Mucosa of descending colon (tissue), 3 donors: ENCODE results near the gene FBXL7. TPM values are rescaled to one million over a fixed set of nuclear protein-coding genes. Genes with fewer than 3 reads are reported as not detected.

ENCODE experiments used
- ATAC-seq: fragments of 200-7000 bp; cut with Tn5 transposase; one replicate; pipeline ENCODE4 v1.9.1; 2020; ENCODE audit warnings: mild to moderate bottlenecking, moderate library complexity
- DNase-seq, 3 donors: peaks; one replicate each; pipeline ENCODE4 v3.0.0-alpha.2; 2020
- H3K36me3 ChIP-seq: fragments of 200-600 bp; one replicate; pipeline ENCODE4 v1.8.0; 2021; ENCODE audit warnings: low read depth, mild to moderate bottlenecking
- H3K4me1 ChIP-seq: fragments of 200-600 bp; one replicate; pipeline ENCODE4 v1.8.0; 2021; ENCODE audit warnings: low read depth, mild to moderate bottlenecking
- H3K4me3 ChIP-seq: fragments of 200-600 bp; one replicate; pipeline ENCODE4 v1.8.0; 2021; ENCODE audit warnings: mild to moderate bottlenecking
- H3K9me3 ChIP-seq: fragments of 200-600 bp; one replicate; pipeline ENCODE4 v1.8.0; 2021; ENCODE audit warnings: mild to moderate bottlenecking
- intact Hi-C, 2 donors: fragments of 100-400 bp; cut with DNase I in 1 of 2; cut with micrococcal nuclease in 1 of 2; formaldehyde crosslinking; loops; one replicate each; pipeline versions ENCODE4 v1.11.0 to v1.11.1; 2022; cut with DNase I, micrococcal nuclease
- total RNA-seq, 3 donors: library from RNA; stranded (reverse); fragmentation: NEBNext Ultra II Directional in 2 of 3; extraction: Animal tissue kit (Norgen Biotek cat#: 25700) in 2 of 3; gene quantifications; one replicate each; pipeline versions ENCODE4 v1.2.1 to v1.2.4, GENCODE V29; 2021 to 2023
- TF ChIP-seq, protein P1 (sequence below): fragments of 200-600 bp; IDR thresholded peaks from one replicate; pipeline ENCODE4 v1.8.0; 2022; ENCODE audit warnings: antibody characterized with exemption, mild to moderate bottlenecking
- donor health status: DM: no; HTN: no; CAD: no; lungs with moderate emphysema.
- donor health status: DM: no; HTN: no; CAD: no.
- donor health status: DM: no; HTN: yes; CAD: no.

The FBXL7 gene
- total RNA-seq, 3 donors from 2014 or later: 1.6 to 21.4 (median 3.4) TPM

DNA sequence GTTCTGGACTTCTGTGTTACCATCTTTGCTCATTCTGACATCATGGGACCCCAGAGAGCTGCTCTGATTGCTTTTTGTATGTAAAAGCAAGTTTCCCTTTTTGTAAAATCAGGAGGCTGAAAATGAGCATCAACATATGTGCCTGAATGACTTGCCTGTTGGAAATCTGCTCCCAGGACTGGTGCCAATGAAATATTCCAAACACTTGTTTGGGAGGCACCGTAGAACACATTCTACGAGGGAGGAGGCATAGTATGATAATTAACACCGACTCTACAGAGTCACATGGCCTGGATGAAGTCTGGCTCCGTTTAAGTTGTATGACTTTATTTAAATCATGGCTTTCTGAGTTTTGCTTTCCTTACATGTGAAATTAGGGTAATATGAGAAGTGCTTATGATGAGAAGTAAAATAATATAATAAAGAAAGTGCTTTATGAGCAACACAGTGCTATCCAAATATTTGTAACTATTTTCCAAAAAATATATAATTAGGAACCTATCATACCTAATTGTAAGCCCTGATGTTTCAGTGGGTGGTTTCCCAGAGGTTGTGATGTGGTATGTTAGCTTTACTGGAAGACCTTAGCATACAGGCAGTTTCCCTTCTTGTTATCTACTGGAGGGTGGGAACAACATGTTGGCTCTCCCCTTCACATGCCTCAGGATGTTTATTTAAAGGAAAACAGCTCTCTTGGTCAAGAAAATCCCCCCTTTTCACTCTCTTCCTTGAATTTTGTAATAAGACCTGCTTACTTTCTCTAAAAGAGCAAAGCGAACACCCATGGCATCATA, 238.1 kb downstream of the FBXL7 start:
- H3K4me1 ChIP-seq: no peaks in the 10 kb centered on the region
- no peaks in the 10 kb centered on the region for H3K36me3 ChIP-seq
- no peak overlapping the region for H3K4me3 ChIP-seq
- intact Hi-C loops: no loop called here
- no peaks in the 10 kb centered on the region for H3K9me3 ChIP-seq
- DNase-seq (no peak), ATAC-seq (no peak)
- TF ChIP-seq, protein P1, sequence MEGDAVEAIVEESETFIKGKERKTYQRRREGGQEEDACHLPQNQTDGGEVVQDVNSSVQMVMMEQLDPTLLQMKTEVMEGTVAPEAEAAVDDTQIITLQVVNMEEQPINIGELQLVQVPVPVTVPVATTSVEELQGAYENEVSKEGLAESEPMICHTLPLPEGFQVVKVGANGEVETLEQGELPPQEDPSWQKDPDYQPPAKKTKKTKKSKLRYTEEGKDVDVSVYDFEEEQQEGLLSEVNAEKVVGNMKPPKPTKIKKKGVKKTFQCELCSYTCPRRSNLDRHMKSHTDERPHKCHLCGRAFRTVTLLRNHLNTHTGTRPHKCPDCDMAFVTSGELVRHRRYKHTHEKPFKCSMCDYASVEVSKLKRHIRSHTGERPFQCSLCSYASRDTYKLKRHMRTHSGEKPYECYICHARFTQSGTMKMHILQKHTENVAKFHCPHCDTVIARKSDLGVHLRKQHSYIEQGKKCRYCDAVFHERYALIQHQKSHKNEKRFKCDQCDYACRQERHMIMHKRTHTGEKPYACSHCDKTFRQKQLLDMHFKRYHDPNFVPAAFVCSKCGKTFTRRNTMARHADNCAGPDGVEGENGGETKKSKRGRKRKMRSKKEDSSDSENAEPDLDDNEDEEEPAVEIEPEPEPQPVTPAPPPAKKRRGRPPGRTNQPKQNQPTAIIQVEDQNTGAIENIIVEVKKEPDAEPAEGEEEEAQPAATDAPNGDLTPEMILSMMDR: no peak

DNA sequence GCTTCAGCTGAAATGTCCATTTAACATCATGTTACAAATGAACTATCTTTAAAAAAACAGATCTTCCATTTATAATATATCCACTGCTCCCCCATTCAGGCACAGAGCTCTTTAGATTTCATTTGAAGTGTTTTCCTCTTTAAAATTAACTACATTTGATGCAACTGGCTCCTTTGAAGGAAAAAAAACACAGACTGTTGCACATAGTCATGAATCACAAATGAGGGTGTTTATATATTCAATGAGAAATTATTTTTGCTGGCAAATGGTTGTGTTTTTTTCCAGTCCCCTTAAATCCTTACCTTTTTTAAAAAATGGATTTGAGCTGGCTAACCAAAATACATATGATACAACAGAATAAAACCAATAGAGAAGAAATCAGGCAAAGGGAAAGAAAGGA, 240.4 kb downstream of the FBXL7 start:
- no peak overlapping the region for H3K4me3 ChIP-seq
- no peaks in the 10 kb centered on the region for H3K36me3 ChIP-seq
- TF ChIP-seq, protein P1: no peak
- no peak for DNase-seq
- intact Hi-C loops: no loop called here
- ATAC-seq: no peak
- no peaks in the 10 kb centered on the region for H3K9me3 ChIP-seq
- H3K4me1 ChIP-seq: no peaks in the 10 kb centered on the region

DNA sequence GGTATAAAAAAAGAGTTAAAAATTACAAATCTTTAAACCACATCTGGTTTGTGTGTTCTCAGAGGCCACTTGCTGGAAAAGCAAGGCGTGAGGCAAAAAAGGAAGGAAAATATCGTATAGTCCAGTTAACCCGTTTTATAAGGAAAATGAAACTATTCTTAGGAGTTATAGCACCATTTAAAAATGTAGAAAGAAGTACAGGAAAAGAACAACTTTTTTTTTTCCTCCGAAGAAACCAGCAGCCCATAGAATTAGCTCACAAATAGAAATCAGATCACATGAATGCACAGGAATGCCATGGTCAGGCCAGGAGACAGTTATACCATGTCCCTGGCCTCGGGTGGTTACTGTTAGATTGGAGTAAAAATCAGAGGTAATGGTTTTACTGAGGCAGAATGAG, 241.6 kb downstream of the FBXL7 start:
- no peak for DNase-seq
- Histone ChIP-seq H3K4me3 (no peak overlapping the region), H3K9me3 (no peaks in the 10 kb centered on the region), H3K36me3 (no peaks in the 10 kb centered on the region), H3K4me1 (no peaks in the 10 kb centered on the region)
- TF ChIP-seq, protein P1: no peak
- ATAC-seq: no peak
- intact Hi-C loops: no loop called here

- Histone ChIP-seq H3K9me3 (no peaks in the 10 kb centered on the region), H3K36me3 (no peaks in the 10 kb centered on the region), H3K4me3 (no peak overlapping the region), H3K4me1 (no peaks in the 10 kb centered on the region)
- TF ChIP-seq, protein P1: no peak
- ATAC-seq (no peak), DNase-seq (no peak)
- intact Hi-C loops: no loop called here
These were observed 246.9 kb downstream of the FBXL7 start for GRCh38 chr5:15746833-15747232.

- ATAC-seq (no peak), DNase-seq (no peak)
- Histone ChIP-seq H3K36me3 (no peaks in the 10 kb centered on the region), H3K9me3 (no peaks in the 10 kb centered on the region), H3K4me3 (no peak overlapping the region), H3K4me1 (no peaks in the 10 kb centered on the region)
- intact Hi-C loops: no loop called here
- TF ChIP-seq, protein P1: no peak
These were observed 248.3 kb downstream of the FBXL7 start for GRCh38 chr5:15748266-15748665.
